ENCODE measurements around the gene PNLIPRP2. TPM values are rescaled to one million over a fixed set of nuclear protein-coding genes. Genes with fewer than 3 reads are reported as not detected.

The PNLIPRP2 gene
- total and polyA plus RNA-seq, 2 of the 4 experiments (the other 2 are of a cell fraction): not detected

DNA sequence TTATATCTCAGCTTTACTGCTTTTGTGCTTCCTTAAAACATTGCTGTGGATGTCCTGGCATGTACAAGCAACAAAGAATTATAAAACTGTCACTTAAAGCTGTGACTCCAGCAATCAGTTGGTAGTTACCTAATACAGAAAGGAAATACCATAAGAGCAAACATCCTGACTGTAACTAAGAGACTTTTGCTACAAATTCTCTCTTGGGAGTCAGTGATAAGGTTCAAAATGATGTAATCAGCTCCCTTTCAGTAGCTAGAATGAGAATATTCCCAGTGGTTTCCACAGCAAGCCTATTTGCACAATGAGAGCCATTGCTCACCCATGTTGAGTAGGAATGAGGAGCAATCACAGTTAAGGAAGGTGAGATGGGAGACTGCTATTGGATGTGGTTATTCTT lies 22.4 kb upstream of the PNLIPRP2 start:
- no peaks in the 10 kb centered on the region for H3K4me1 ChIP-seq (ENCODE audit: control insufficient read depth, insufficient read depth, low read length)
- no peak overlapping the region for H2AK9ac ChIP-seq (replicated peaks; ENCODE audit: low read depth, low read length, poor library complexity)
- no peak overlapping the region for H3K4ac ChIP-seq (ENCODE audit: low read depth, low read length)
- DNase-seq: no peak
- no peak overlapping the region for H2AFZ ChIP-seq (replicated peaks; ENCODE audit: low read length, poor library complexity)
- H3K27ac ChIP-seq (ENCODE audit: insufficient read depth, low read length): no peak overlapping the region
- in situ Hi-C loops (cut with MboI; ENCODE audit: low sequenced_read_pairs) (no loop called here), intact Hi-C loops (cut with micrococcal nuclease) (no loop called here), dilution Hi-C loops (cut with HindIII; ENCODE audit: low sequenced_read_pairs, unreplicated experiment) (no loop called here)
- no peak overlapping the region for H3K4me3 ChIP-seq (ENCODE audit: insufficient read depth, low read depth, low read length)
- no peak overlapping the region for H3K9ac ChIP-seq (ENCODE audit: low read depth, low read length)
- CTCF ChIA-PET: interaction anchor here (0.7 kb wide), 1 partner anchor 71 kb away, joined by 3 read pairs; no protein-coding TSS in a partner anchor
- no peak overlapping the region for H4K91ac ChIP-seq (ENCODE audit: insufficient read depth, low read depth, low read length)
- no TSS peak for BruUV-seq (replicated peaks)
- no peak overlapping the region for H3K14ac ChIP-seq (replicated peaks; ENCODE audit: low read depth, low read length)
- H3K79me1 ChIP-seq (ENCODE audit: low read depth in 1 of 2, low read length in 2 of 2): no peaks in the 10 kb centered on the region
- no peak overlapping the region for H2BK15ac ChIP-seq (ENCODE audit: low read depth, low read length)
- H3K9me1 ChIP-seq (ENCODE audit: insufficient read depth, low read length): no peaks in the 10 kb centered on the region
- H4K20me1 ChIP-seq (ENCODE audit: insufficient read depth, low read length): no peaks in the 10 kb centered on the region
- TF ChIP-seq BHLHE40 (IDR thresholded peaks at IDR 0.05; ENCODE audit: low read depth, low read length) (no peak), FOS (IDR thresholded peaks at IDR 0.05; ENCODE audit: low read depth, low read length) (no peak), POLR2A (IDR thresholded peaks at IDR 0.05; ENCODE audit: low read depth, low read length) (no peak), MAFK (IDR thresholded peaks at IDR 0.05; ENCODE audit: low read depth, low read length) (no peak), RCOR1 (IDR thresholded peaks at IDR 0.05; ENCODE audit: insufficient replicate concordance, low read length) (no peak), CHD1 (IDR thresholded peaks at IDR 0.05; ENCODE audit: low read depth, low read length) (no peak), CEBPB (IDR thresholded peaks at IDR 0.05; ENCODE audit: low read depth, low read length) (no peak), RFX5 (IDR thresholded peaks at IDR 0.05; ENCODE audit: low read depth, low read length) (no peak), MXI1 (IDR thresholded peaks at IDR 0.05; ENCODE audit: borderline replicate concordance, low read depth, low read length) (no peak), SMC3 (IDR thresholded peaks at IDR 0.05; ENCODE audit: low read depth, low read length) (no peak), MAZ (IDR thresholded peaks at IDR 0.05; ENCODE audit: borderline replicate concordance, low read depth, low read length) (no peak)
- TF ChIP-seq, protein P1, sequence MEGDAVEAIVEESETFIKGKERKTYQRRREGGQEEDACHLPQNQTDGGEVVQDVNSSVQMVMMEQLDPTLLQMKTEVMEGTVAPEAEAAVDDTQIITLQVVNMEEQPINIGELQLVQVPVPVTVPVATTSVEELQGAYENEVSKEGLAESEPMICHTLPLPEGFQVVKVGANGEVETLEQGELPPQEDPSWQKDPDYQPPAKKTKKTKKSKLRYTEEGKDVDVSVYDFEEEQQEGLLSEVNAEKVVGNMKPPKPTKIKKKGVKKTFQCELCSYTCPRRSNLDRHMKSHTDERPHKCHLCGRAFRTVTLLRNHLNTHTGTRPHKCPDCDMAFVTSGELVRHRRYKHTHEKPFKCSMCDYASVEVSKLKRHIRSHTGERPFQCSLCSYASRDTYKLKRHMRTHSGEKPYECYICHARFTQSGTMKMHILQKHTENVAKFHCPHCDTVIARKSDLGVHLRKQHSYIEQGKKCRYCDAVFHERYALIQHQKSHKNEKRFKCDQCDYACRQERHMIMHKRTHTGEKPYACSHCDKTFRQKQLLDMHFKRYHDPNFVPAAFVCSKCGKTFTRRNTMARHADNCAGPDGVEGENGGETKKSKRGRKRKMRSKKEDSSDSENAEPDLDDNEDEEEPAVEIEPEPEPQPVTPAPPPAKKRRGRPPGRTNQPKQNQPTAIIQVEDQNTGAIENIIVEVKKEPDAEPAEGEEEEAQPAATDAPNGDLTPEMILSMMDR (conservative IDR thresholded peaks at IDR 0.05; ENCODE audit: low read depth, low read length): no peak
- TF ChIP-seq, protein P2, sequence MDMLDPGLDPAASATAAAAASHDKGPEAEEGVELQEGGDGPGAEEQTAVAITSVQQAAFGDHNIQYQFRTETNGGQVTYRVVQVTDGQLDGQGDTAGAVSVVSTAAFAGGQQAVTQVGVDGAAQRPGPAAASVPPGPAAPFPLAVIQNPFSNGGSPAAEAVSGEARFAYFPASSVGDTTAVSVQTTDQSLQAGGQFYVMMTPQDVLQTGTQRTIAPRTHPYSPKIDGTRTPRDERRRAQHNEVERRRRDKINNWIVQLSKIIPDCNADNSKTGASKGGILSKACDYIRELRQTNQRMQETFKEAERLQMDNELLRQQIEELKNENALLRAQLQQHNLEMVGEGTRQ (IDR thresholded peaks at IDR 0.05; ENCODE audit: low read depth, low read length): no peak
- ATAC-seq (ENCODE audit: low read depth): no peak
- H3K18ac ChIP-seq (ENCODE audit: low read depth, low read length): no peak overlapping the region
- POLR2A ChIA-PET (ENCODE audit: unreplicated experiment): no interaction called here
- no peak overlapping the region for H4K5ac ChIP-seq (ENCODE audit: low read depth, low read length)
- H3K23ac ChIP-seq (ENCODE audit: low read depth, low read length): no peak overlapping the region
- H2AK5ac ChIP-seq (ENCODE audit: low read depth, low read length): no peak overlapping the region
- no peak overlapping the region for H2BK20ac ChIP-seq (ENCODE audit: low read depth, low read length)
- no peak overlapping the region for H2BK5ac ChIP-seq (ENCODE audit: low read depth, low read length, poor library complexity, severe bottlenecking)
- no peak overlapping the region for H4K8ac ChIP-seq (ENCODE audit: low read depth in 2 of 2, low read length in 2 of 2)
- no peak overlapping the region for H3K56ac ChIP-seq (ENCODE audit: extremely low read depth, insufficient read depth, low read length)
- no peak overlapping the region for H3K4me2 ChIP-seq (ENCODE audit: low read depth, low read length)
- H3K9me3 ChIP-seq (ENCODE audit: control insufficient read depth, insufficient read depth, low read length): no peaks in the 10 kb centered on the region
- H3K27me3 ChIP-seq (ENCODE audit: control insufficient read depth, insufficient read depth, low read length): no peaks in the 10 kb centered on the region; the same call in 1 of the 2 replicates
- no peaks in the 10 kb centered on the region for H3K36me3 ChIP-seq (ENCODE audit: control insufficient read depth, insufficient read depth, low read length)
- H2BK120ac ChIP-seq (ENCODE audit: low read depth, low read length): no peak overlapping the region

All from IMR-90 (cell line).